HG02571 (cell line): ENCODE results near the gene CPEB2.

Experiments
- ATAC-seq: cut with Tn5 transposase; IDR thresholded peaks from one replicate; pipeline ENCODE4 v1.9.1; 2021; ENCODE audit warnings: mild to moderate bottlenecking, moderate library complexity; ENCODE audit not compliant: unreplicated experiment

Gene CPEB2

DNA sequence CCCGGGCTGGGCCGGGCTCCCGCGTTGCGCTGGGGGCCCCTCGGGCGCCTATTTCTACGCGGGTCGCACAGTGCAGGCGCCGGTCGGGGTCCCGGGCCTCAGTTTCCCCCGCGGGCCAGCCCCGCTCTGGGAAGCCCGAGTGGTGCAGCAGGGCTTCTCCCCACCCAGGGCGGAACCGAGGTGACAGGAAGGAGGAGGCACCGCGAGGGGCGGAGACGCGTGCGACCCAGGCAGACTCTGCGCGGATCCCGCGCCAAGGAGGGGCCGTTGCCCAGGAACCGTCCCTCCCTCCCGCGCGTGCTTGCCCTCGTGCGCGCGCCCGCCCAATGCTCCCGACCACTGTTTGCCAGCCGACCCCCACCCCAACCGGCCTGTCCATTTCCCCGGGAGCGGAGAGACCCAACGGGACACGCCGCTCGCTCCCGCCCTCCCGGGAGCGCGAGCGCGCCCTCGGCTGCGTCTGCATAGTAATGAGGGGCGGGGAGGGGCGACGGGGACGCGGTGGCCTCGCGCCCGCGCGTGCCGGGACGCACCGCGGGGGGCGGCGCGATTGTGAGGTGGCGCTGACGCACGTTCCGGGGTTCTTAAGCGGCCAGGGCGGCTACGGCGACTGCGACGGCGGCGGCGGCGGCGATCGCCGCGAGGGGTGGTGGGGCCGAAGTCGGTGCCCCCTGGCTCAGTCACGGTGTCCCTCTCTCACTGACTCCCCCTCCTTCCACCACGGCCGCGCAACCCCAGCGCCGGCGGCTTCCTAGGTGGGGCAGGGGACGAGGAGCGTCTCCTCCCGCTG, at the start of gene CPEB2:
TSS of gene CPEB2 (plus strand) at position 613 of the 790 bp plus-strand sequence. CDS start 193 bp downstream, outside the sequence.
- ATAC-seq, result peak; percentile 57

DNA sequence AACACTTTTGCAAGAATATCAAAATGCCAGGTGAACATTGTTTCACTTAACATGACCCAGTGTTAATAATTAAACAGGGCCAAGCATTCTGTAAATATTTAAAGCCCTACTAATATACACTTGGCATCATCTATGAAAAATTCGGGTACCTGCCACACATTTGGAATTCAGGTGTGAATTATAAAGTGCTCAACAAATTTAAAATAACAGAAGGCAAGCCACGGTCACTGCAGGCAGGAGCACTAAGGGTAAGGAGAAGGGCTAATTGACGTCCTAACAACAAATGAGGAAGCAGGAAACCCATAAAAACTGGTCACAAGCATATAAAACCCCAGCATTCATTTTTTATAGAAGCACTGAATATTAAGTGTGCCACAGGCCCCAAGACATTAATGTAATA, 43.8 kb upstream of the CPEB2 start:
- ATAC-seq, result no peak

DNA sequence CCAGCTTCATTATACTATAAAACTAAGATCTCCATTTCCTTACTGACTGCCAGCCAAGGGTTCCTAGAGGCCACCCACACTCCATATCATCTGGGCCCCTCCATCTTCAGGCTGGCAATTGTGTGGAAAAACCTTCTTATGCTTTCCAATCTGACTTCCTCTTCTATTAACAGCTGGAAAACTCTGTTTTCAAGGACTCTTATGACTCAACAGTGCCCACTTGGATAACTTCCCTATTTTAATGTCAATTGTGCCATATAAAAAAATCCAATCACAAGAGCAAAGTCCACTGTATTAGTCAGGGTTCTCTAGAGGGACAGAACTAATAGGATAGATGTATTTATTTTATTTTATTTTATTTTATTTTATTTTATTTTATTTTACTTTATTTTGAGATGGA, 41.0 kb upstream of the CPEB2 start:
- ATAC-seq, result no peak

GRCh38 chr4:14965071-14965470, 37.2 kb upstream of the CPEB2 start:
- no peak for ATAC-seq

DNA sequence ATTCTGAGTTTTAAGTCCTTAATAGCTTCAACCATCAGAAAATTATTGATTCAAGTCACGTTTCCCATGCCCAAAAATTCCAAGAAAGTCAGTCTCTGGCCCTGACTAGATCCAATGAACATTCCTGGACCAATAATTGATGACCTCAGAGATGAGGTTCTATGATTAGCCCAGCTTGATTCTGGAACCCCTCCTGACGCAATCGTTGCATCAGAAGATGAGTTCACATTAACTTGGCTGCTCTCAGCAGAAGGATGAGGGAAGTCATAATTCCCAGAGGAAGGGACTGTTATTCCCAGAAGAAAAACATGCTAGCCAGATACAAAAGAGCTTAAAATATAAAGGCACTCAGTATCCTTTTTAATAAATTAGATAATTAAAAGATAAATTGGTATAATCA, 34.3 kb upstream of the CPEB2 start:
- ATAC-seq, result no peak

DNA sequence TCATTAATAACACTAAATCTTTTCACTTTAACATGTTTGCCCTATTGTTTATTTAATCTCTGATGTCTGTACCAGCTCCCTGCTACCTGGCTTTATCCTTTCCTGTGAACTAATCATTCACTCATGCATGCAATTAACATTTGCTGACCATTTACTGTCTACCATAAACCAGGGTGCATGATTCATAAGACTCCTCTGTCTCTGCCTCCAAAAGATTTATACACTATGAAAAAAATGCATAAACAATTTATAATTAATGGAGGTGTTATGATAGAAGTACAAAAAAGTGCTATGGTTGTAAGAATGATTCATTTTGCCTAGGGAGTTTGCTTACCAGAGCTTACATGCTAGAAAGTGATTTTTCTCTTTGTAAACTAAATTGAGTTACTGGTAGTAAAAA, 24.5 kb upstream of the CPEB2 start:
- ATAC-seq, result no peak

- no peak for ATAC-seq
Measured at GRCh38 chr4:14984448-14984847, 17.8 kb upstream of the CPEB2 start.

- ATAC-seq, result no peak
Measured at GRCh38 chr4:14985161-14985560, 17.1 kb upstream of the CPEB2 start.

GRCh38 chr4:14985843-14986242, 16.4 kb upstream of the CPEB2 start:
- ATAC-seq, result no peak

DNA sequence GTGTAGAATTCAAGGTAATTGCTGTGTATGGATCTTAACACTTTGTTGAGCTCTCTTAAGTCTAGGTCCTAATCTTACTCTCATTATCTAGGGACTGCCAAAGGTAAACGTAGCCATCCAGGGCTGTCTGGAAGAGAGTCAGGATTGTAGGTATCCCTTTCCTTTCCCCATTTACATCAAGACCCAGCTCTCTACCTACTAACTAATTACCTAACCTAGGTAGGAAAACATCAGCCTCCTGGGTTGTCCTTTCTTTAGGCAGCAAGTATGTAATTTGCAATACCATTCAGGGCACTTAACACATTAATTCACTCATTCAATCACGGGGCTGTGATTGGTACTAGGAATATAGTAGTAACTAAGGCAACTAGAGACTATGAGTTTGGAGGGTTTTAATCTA, 15.2 kb upstream of the CPEB2 start:
- no peak for ATAC-seq

- no peak for ATAC-seq
Measured at GRCh38 chr4:14990484-14990883, 11.8 kb upstream of the CPEB2 start.

DNA sequence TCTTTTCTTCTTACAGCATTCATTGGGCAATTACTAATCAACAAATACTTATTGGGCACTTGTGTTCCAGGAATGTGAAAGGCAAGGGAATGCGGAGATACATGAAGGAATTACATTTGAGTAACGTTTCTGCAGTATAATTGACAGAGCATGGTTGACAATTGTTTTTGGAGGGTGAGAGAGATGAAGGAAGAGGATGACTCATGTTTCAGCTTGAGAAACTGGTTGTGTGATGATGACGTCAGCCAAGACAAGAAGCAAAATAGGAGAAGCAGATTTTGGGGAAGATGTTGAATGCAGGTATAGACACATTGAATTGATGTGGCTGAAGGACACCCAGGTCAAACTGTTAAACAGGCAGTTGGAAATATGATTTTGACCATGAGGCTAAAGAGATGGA, 8.0 kb upstream of the CPEB2 start:
- ATAC-seq, result no peak

GRCh38 chr4:15001248-15001868, 923 bp upstream of the CPEB2 start:
- peak; percentile 9 for ATAC-seq

GRCh38 chr4:15002659-15003400, 549 bp downstream of the CPEB2 start:
- ATAC-seq, result peak; percentile 21

GRCh38 chr4:15003401-15003890, 1.2 kb downstream of the CPEB2 start:
- peak; percentile 9 for ATAC-seq

GRCh38 chr4:15003891-15004738, 1.8 kb downstream of the CPEB2 start:
- no peak for ATAC-seq

DNA sequence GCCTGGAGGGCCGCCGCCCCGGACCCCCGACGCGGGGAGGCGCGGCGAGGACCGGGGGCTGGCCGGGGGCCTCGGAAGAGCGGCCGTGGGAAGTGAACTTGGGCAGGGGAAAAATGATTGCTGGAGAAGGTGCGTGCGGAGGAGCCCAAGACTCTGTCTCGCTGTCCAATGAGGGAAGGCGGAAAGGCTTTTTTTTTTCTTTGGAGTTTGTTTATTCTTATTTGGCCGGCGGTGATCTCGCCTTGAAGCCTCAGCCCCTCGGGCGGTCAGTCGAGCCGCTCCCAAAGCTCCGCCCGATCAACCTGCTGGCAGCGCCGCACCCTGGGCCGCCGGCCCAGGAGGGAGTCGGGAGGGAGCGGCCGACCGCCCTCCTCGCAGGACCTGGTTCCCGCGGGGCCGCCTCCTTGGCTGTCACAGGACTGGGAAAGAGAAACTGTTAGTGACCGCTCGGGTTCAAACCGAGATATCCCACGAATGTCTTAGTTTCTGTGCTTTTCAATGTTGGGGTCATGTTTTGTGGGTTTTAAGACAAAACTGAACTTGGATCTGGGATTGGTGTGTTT, 2.5 kb downstream of the CPEB2 start:
- ATAC-seq, result no peak

GRCh38 chr4:15005474-15006115, 3.3 kb downstream of the CPEB2 start:
- ATAC-seq, result no peak

DNA sequence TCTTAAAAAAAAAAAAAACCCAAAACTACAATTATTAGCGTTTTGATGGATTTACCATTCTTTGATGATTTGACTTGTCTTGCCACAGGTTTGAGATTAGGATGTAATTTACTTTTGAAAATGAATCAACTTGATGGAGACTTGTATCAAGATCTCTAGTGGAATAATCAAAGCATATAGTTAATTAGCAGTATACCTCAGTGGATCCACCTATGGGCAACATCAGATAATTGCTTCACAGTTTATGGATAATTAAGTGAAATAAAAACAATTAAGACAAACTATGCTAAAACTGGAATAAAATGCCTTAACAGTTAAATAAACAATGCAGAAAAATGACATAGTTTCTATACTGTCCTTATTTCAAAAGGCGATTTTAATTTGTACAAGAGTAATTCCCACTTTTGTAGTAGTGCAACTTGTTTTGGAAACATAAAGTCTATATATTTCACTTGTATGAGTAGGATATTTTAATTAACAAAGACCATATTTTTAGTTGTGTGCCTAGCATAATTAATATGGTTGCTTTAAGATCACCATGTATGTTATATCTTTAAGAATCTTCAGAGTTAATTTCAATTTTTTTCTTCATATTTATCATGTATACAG, 4.2 kb downstream of the CPEB2 start:
- no peak for ATAC-seq

DNA sequence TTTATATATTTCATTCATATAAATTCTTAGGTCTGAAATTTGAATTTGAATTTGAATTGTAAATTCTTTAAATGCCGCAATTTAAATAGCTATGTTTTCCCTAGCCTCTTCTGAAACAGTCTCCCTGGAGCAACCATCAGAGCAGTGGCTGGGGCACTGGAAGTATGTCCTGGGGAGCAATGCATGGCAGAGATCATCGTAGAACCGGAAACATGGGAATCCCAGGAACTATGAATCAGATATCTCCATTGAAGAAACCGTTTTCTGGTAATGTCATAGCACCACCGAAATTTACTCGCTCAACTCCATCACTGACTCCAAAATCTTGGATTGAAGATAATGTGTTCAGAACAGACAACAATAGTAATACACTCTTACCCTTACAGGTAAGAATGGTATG, 4.9 kb downstream of the CPEB2 start:
- ATAC-seq, result no peak
